Uterus (tissue), 2 donors: ENCODE results near the gene CEP112.

Experiments
- CTCF ChIP-seq, 4 experiments: fragments of 200-600 bp in 2 of 4; fragments of 450-650 bp in 2 of 4; sonication (generic) in 2 of 4; IDR thresholded peaks; one replicate each; pipeline ENCODE4 v1.5.1; 2016 to 2019; ENCODE audit warnings: antibody characterized with exemption in 4 of 4, mild to moderate bottlenecking in 2 of 4, moderate library complexity in 1 of 4
- POLR2A ChIP-seq, 2 donors: fragments of 450-650 bp; IDR thresholded peaks; one replicate each; pipeline ENCODE4 v1.6.1; 2016; ENCODE audit warnings: antibody characterized with exemption in 2 of 2, mild to moderate bottlenecking in 1 of 2, moderate library complexity in 1 of 2

GRCh38 chr17:65633146-65633881 lies 558.6 kb downstream of the CEP112 start:
- no peak for TF ChIP-seq CTCF (IDR thresholded peaks at IDR 0.05)
- TF ChIP-seq POLR2A (IDR thresholded peaks at IDR 0.05) = no peak
